Measurements from ENCODE around the gene ZNF516. TPM values are rescaled to one million over a fixed set of nuclear protein-coding genes. Genes with fewer than 3 reads are reported as not detected.
A peak's percentile ranks its signal among the peaks of the same experiment; 100 is the strongest.

The ZNF516 gene
- total RNA-seq, 1 experiment from 2014 or later, result 22.6 TPM

DNA sequence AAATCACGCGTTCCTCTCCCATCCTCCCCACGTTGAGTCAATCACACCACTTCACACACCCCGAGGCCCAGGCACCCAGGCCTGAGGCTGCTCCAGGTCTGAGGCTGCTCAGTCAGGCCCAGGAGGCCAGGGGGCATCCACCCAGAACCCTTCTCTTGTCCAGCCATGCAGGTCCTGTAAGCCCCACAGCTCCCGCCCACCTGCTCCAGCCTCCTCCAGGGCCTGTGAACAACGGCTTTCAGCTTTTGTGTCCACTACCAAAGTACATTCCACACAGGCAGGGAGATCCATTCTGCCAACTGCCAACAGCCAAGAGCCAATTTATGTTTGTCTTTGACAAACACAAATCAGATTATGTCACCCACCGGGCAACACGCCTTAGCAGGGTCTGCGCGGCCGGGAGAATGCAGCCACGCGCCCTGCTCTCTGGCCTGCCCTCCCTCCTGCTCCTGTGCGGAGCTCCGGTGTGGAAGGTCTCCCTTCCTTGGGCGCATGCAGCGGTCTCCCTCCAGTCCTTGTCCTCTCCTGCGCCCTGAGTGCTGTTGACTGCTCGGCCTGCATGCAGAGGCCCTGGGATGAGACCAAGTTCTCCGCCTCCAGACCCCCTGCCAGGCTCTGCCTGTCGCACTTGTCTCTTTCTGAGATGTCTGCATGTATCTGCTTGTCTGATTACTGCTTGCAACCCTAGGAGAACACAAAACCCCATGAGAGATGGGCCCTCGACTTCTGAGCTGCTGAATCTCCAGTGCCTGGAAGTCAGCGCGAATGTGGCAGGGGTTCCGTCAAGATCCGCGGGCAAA lies 146.6 kb downstream of the ZNF516 start:
- peaks cover under 1 to 3% (median under 1%) of the 10 kb centered on the region in 3 experiments; a peak in 4 of 7 replicates for H3K36me3 Mint-ChIP-seq (ENCODE audit: insufficient read depth in 1 of 3, low read depth in 3 of 3)
- Histone ChIP-seq H3K9me3 (ENCODE audit: control insufficient read depth, low read depth, low read length) (no peaks in the 10 kb centered on the region), H3K9ac (ENCODE audit: extremely low read depth, insufficient read length, low read length) (no peak overlapping the region), H4K8ac (replicated peaks; ENCODE audit: insufficient read length, low read depth, low read length) (no peak overlapping the region), H3K4me1 (ENCODE audit: insufficient read depth, low read length) (no peaks in the 10 kb centered on the region; the same call in 1 of the 2 replicates), H2BK20ac (ENCODE audit: low read depth, low read length, poor library complexity, severe bottlenecking) (no peak overlapping the region), H2BK15ac (ENCODE audit: low read depth, low read length) (no peak overlapping the region), H3K4me2 (ENCODE audit: insufficient read depth, insufficient read length, low read length) (no peak overlapping the region), H3K23me2 (ENCODE audit: insufficient read length, low read depth, low read length, poor library complexity, severe bottlenecking) (no peaks in the 10 kb centered on the region), H3T11ph (ENCODE audit: low read length) (no peak overlapping the region), H3K79me2 (ENCODE audit: insufficient read depth, low read length) (no peaks in the 10 kb centered on the region), H3K27me3 (ENCODE audit: insufficient read depth, low read length) (no peaks in the 10 kb centered on the region), H3K18ac (ENCODE audit: insufficient read length, low read depth, low read length) (no peak overlapping the region), H3K79me1 (ENCODE audit: insufficient read depth, low read depth, low read length, poor library complexity, severe bottlenecking) (no peaks in the 10 kb centered on the region), H3K4ac (ENCODE audit: low read depth, low read length) (no peak overlapping the region), H3K56ac (ENCODE audit: insufficient read length, low read depth, low read length) (no peak overlapping the region), H3K23ac (ENCODE audit: insufficient read length, low read depth, low read length) (no peak overlapping the region), H4K20me1 (ENCODE audit: control insufficient read depth, insufficient read depth, insufficient read length) (no peaks in the 10 kb centered on the region), H2BK5ac (ENCODE audit: insufficient read length, low read length) (no peak overlapping the region), H3K27ac (ENCODE audit: insufficient read length, low read depth, low read length) (no peak overlapping the region), H2AK5ac (ENCODE audit: insufficient read length, low read length) (no peak overlapping the region), H2BK120ac (ENCODE audit: low read depth, low read length, poor library complexity, severe bottlenecking) (no peak overlapping the region), H4K5ac (ENCODE audit: insufficient read length, low read depth, low read length) (no peak overlapping the region), H4K91ac (ENCODE audit: insufficient read length, low read depth, low read length) (no peak overlapping the region), H2AFZ (ENCODE audit: low read length) (no peak overlapping the region), H2BK12ac (ENCODE audit: insufficient read length, low read depth, low read length) (no peak overlapping the region), H3K14ac (ENCODE audit: insufficient read depth, low read length) (no peak overlapping the region)
- TF ChIP-seq, protein P1, sequence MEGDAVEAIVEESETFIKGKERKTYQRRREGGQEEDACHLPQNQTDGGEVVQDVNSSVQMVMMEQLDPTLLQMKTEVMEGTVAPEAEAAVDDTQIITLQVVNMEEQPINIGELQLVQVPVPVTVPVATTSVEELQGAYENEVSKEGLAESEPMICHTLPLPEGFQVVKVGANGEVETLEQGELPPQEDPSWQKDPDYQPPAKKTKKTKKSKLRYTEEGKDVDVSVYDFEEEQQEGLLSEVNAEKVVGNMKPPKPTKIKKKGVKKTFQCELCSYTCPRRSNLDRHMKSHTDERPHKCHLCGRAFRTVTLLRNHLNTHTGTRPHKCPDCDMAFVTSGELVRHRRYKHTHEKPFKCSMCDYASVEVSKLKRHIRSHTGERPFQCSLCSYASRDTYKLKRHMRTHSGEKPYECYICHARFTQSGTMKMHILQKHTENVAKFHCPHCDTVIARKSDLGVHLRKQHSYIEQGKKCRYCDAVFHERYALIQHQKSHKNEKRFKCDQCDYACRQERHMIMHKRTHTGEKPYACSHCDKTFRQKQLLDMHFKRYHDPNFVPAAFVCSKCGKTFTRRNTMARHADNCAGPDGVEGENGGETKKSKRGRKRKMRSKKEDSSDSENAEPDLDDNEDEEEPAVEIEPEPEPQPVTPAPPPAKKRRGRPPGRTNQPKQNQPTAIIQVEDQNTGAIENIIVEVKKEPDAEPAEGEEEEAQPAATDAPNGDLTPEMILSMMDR (conservative IDR thresholded peaks at IDR 0.05), result no peak
- peaks cover under 1% of the 10 kb centered on the region in 2 experiments; a peak in 2 of 5 replicates for H3K9me3 Mint-ChIP-seq
- H3K27me3 Mint-ChIP-seq (ENCODE audit: low read depth), result peaks cover 5% of the 10 kb centered on the region
- H3K27ac Mint-ChIP-seq, result no peak overlapping the region; a peak in 1 of 7 replicates
- no CpG with 5 or more reads among the region's 27 CpGs for WGBS (ENCODE audit: extremely low coverage, insufficient read length, low lambda C conversion rate)
- H3K4me3 Mint-ChIP-seq, result no peak overlapping the region
- H3K4me1 Mint-ChIP-seq, result peaks cover 9 to 13% of the 10 kb centered on the region in 2 experiments
- DNase-seq, result peak; percentile 47

Measured in H9 (cell line).